HEK293T (cell line): ENCODE results near the gene UVSSA.

ENCODE experiments used
- CTCF ChIA-PET: fragments of 350-600 bp; formaldehyde crosslinking; extraction: SDS; loops from one replicate; lab custom pipeline; 2021; ENCODE audit warnings: antibody characterized with exemption, inconsistent platforms; lab: Yijun Ruan, JAX
- POLR2A ChIA-PET: fragments of 350-600 bp; formaldehyde crosslinking; extraction: SDS; loops from one replicate; lab custom pipeline; 2020; ENCODE audit warnings: antibody characterized with exemption, inconsistent platforms; lab: Yijun Ruan, JAX
- DNase-seq: peaks from one replicate; pipeline ENCODE4 v3.0.0; 2012; ENCODE audit warnings: mixed read lengths; ENCODE audit errors: extremely low spot score
- ARNT ChIP-seq: fragments of 450-650 bp; IDR thresholded peaks from 2 replicates; pipeline ENCODE4 v1.6.1; 2017; ENCODE audit warnings: mild to moderate bottlenecking
- BHLHE40 ChIP-seq: fragments of 450-650 bp; IDR thresholded peaks from 2 replicates; pipeline ENCODE4 v1.6.1; 2016; ENCODE audit warnings: mild to moderate bottlenecking, moderate library complexity, borderline replicate concordance
- CTBP1 ChIP-seq: fragments of 450-650 bp; IDR thresholded peaks from 2 replicates; pipeline ENCODE4 v1.6.1; 2016; ENCODE audit warnings: borderline replicate concordance
- ELF4 ChIP-seq: fragments of 450-650 bp; IDR thresholded peaks from 2 replicates; pipeline ENCODE4 v1.6.1; 2017; ENCODE audit warnings: antibody characterized with exemption
- FOXA1 ChIP-seq: fragments of 450-650 bp; IDR thresholded peaks from 2 replicates; pipeline ENCODE4 v1.6.1; 2016; ENCODE audit warnings: mild to moderate bottlenecking
- FOXK2 ChIP-seq: fragments of 450-650 bp; IDR thresholded peaks from 2 replicates; pipeline ENCODE4 v1.6.1; 2016; ENCODE audit warnings: mild to moderate bottlenecking
- FOXM1 ChIP-seq: fragments of 450-650 bp; IDR thresholded peaks from 2 replicates; pipeline ENCODE4 v1.6.1; 2017; ENCODE audit warnings: mild to moderate bottlenecking, borderline replicate concordance
- HDGF ChIP-seq: fragments of 450-650 bp; IDR thresholded peaks from 2 replicates; pipeline ENCODE4 v1.6.1; 2017; ENCODE audit warnings: antibody characterized with exemption, borderline replicate concordance
- L3MBTL2 ChIP-seq: fragments of 450-650 bp; conservative IDR thresholded peaks from 2 replicates; pipeline ENCODE4 v1.6.1; 2016; ENCODE audit warnings: mild to moderate bottlenecking
- LEF1 ChIP-seq: fragments of 450-650 bp; IDR thresholded peaks from 2 replicates; pipeline ENCODE4 v1.6.1; 2017; ENCODE audit warnings: mild to moderate bottlenecking, borderline replicate concordance
- NFRKB ChIP-seq: fragments of 450-650 bp; IDR thresholded peaks from 2 replicates; pipeline ENCODE4 v1.6.1; 2016; ENCODE audit warnings: mild to moderate bottlenecking, moderate library complexity
- PKNOX1 ChIP-seq: fragments of 450-650 bp; IDR thresholded peaks from 2 replicates; pipeline ENCODE4 v1.6.1; 2016
- SP1 ChIP-seq: fragments of 450-650 bp; IDR thresholded peaks from 2 replicates; pipeline ENCODE4 v1.6.1; 2017
- SUZ12 ChIP-seq: fragments of 450-650 bp; IDR thresholded peaks from 2 replicates; pipeline ENCODE4 v1.6.1; 2016; ENCODE audit warnings: mild to moderate bottlenecking
- TARDBP ChIP-seq: fragments of 450-650 bp; IDR thresholded peaks from 2 replicates; pipeline ENCODE4 v1.6.1; 2016
- ZNF384 ChIP-seq: fragments of 450-650 bp; IDR thresholded peaks from 2 replicates; pipeline ENCODE4 v1.6.1; 2016

UVSSA gene

GRCh38 chr4:1402516-1403091, 55.6 kb downstream of the UVSSA start:
- TF ChIP-seq NFRKB = no peak
- TF ChIP-seq PKNOX1 = no peak
- TF ChIP-seq BHLHE40 = no peak
- TF ChIP-seq ZNF384 = no peak
- TF ChIP-seq L3MBTL2 = no peak
- no peak for TF ChIP-seq FOXM1
- no peak for TF ChIP-seq SP1
- no peak for TF ChIP-seq HDGF
- TF ChIP-seq FOXK2 = no peak
- no peak for TF ChIP-seq LEF1
- TF ChIP-seq ARNT = no peak
- no peak for TF ChIP-seq ELF4
- ChIA-PET CTCF (no interaction called here), POLR2A (no interaction called here)
- DNase-seq = no peak

- ChIA-PET CTCF (no interaction called here), POLR2A (no interaction called here)
- DNase-seq = no peak
- no peak for TF ChIP-seq TARDBP
- TF ChIP-seq LEF1 = no peak
- TF ChIP-seq ARNT = no peak
- no peak for TF ChIP-seq BHLHE40
- no peak for TF ChIP-seq CTBP1
- TF ChIP-seq FOXM1 = no peak
- no peak for TF ChIP-seq L3MBTL2
- TF ChIP-seq SUZ12 = no peak
- no peak for TF ChIP-seq FOXK2
- no peak for TF ChIP-seq HDGF
- TF ChIP-seq ELF4 = no peak
- no peak for TF ChIP-seq SP1
- no peak for TF ChIP-seq ZNF384
- no peak for TF ChIP-seq PKNOX1
- no peak for TF ChIP-seq NFRKB
- TF ChIP-seq FOXA1 = no peak
Observed at GRCh38 chr4:1403177-1403583, 56.2 kb downstream of the UVSSA start.

GRCh38 chr4:1403591-1404572, 56.9 kb downstream of the UVSSA start:
- no peak for TF ChIP-seq TARDBP
- no peak for TF ChIP-seq PKNOX1
- no peak for TF ChIP-seq HDGF
- no peak for TF ChIP-seq FOXK2
- no peak for TF ChIP-seq SUZ12
- TF ChIP-seq FOXM1 = no peak
- no peak for TF ChIP-seq ELF4
- TF ChIP-seq BHLHE40 = no peak
- ChIA-PET POLR2A (no interaction called here), CTCF (no interaction called here)
- DNase-seq = no peak

GRCh38 chr4:1404573-1405253, 57.7 kb downstream of the UVSSA start:
- ChIA-PET CTCF (no interaction called here), POLR2A (no interaction called here)
- TF ChIP-seq L3MBTL2 (no peak), BHLHE40 (no peak), ARNT (no peak), HDGF (no peak), ELF4 (no peak), PKNOX1 (no peak), CTBP1 (no peak)
- DNase-seq = no peak

- ChIA-PET CTCF (no interaction called here), POLR2A (no interaction called here)
- TF ChIP-seq SUZ12 (no peak), BHLHE40 (no peak), FOXA1 (no peak), CTBP1 (no peak), ZNF384 (no peak), ARNT (no peak), ELF4 (no peak), LEF1 (no peak), L3MBTL2 (no peak)
- no peak for DNase-seq
Observed at GRCh38 chr4:1405254-1405635, 58.2 kb downstream of the UVSSA start.
